K562 (cell line): ENCODE results near the gene FSCN2. TPM values are rescaled to one million over a fixed set of nuclear protein-coding genes. Genes with fewer than 3 reads are reported as not detected.
A peak's percentile ranks its signal among the peaks of the same experiment; 100 is the strongest.

Experiments used
- ATF7 ChIP-seq: fragments of 450-650 bp; IDR thresholded peaks from 2 replicates; pipeline ENCODE4 v1.7.1; 2014; ENCODE audit warnings: mild to moderate bottlenecking, moderate library complexity
- BHLHE40 ChIP-seq: IDR thresholded peaks from 2 replicates; pipeline ENCODE4 v1.6.1; 2011; ENCODE audit warnings: low read length, improper control_type of control experiment
- CBFA2T3 ChIP-seq: fragments of 450-650 bp; IDR thresholded peaks from 2 replicates; pipeline ENCODE4 v1.6.1; 2017
- CXXC5 ChIP-seq: fragments of 250-450 bp; sonication (Bioruptor Pico); IDR thresholded peaks from 2 replicates; pipeline ENCODE4 v1.8.0; 2022; ENCODE audit warnings: inconsistent platforms, mild to moderate bottlenecking, moderate library complexity
- FOS ChIP-seq: IDR thresholded peaks from 3 replicates; pipeline ENCODE4 v1.6.1; 2011; ENCODE audit not compliant: insufficient read length; ENCODE audit errors: extremely low read depth
- FOXK1 ChIP-seq: sonication (generic); formaldehyde crosslinking; IDR thresholded peaks from 2 replicates; pipeline ENCODE4 v1.8.0; 2022; ENCODE audit warnings: missing genetic modification reagents, mild to moderate bottlenecking, borderline replicate concordance
- ILK ChIP-seq: fragments of 450-650 bp; IDR thresholded peaks from 2 replicates; pipeline ENCODE4 v1.6.1; 2016; ENCODE audit warnings: missing genetic modification characterization, low read depth, mild to moderate bottlenecking, missing compliant biosample characterization, moderate library complexity, borderline replicate concordance
- MEIS2 ChIP-seq: fragments of 450-650 bp; IDR thresholded peaks from 2 replicates; pipeline ENCODE4 v1.6.1; 2014; ENCODE audit warnings: mild to moderate bottlenecking; ENCODE audit not compliant: partially characterized antibody
- MYC ChIP-seq, 2 experiments: fragments of 250-450 bp in 1 of 2; sonication (Bioruptor Pico) in 1 of 2; IDR thresholded peaks; 2 replicates each; pipeline versions ENCODE4 v1.5.1 to v1.6.1; 2012 to 2021; ENCODE audit warnings: low read depth in 2 of 2, borderline replicate concordance in 1 of 2, improper control_type of control experiment in 1 of 2, low read length in 1 of 2, mild to moderate bottlenecking in 1 of 2, moderate library complexity in 1 of 2
- NONO ChIP-seq, 2 experiments: fragments of 200-400 bp in 1 of 2; fragments of 450-650 bp in 1 of 2; formaldehyde crosslinking in 1 of 2; IDR thresholded peaks; 2 replicates each; pipeline ENCODE4 v1.6.1; 2017; ENCODE audit warnings: low read depth in 2 of 2, mild to moderate bottlenecking in 2 of 2, moderate library complexity in 2 of 2, low read length in 1 of 2
- RBBP5 ChIP-seq: fragments of 200-600 bp; sonication (generic); IDR thresholded peaks from 2 replicates; pipeline ENCODE4 v1.6.1; 2012; ENCODE audit warnings: borderline replicate concordance, mild to moderate bottlenecking, low read length, control low read depth, inconsistent platforms; ENCODE audit not compliant: insufficient read depth, poor library complexity, severe bottlenecking
- SMARCC2 ChIP-seq: fragments of 450-650 bp; IDR thresholded peaks from 2 replicates; pipeline ENCODE4 v1.6.1; 2017; ENCODE audit warnings: antibody characterized with exemption, moderate library complexity, mild to moderate bottlenecking, low read depth
- SRSF1 ChIP-seq: fragments of 200-400 bp; formaldehyde crosslinking; IDR thresholded peaks from 2 replicates; pipeline ENCODE4 v1.6.1; 2017; ENCODE audit warnings: mild to moderate bottlenecking, low read depth, low read length, moderate library complexity
- TEAD4 ChIP-seq, 2 experiments: sonication (generic) in 1 of 2; formaldehyde crosslinking in 1 of 2; IDR thresholded peaks; 2 replicates each; pipeline versions ENCODE4 v1.6.1 to v1.8.0; 2012 to 2022; ENCODE audit warnings: borderline replicate concordance in 1 of 2, inconsistent platforms in 1 of 2, low read length in 1 of 2, mild to moderate bottlenecking in 1 of 2, missing genetic modification reagents in 1 of 2
- TGIF2 ChIP-seq: sonication (generic); formaldehyde crosslinking; IDR thresholded peaks from 2 replicates; pipeline ENCODE4 v1.8.1; 2022; ENCODE audit warnings: mild to moderate bottlenecking, missing genetic modification reagents, moderate library complexity
- ZEB2 ChIP-seq: fragments of 450-650 bp; IDR thresholded peaks from 2 replicates; pipeline ENCODE4 v1.6.1; 2016
- ZFX ChIP-seq: sonication (generic); formaldehyde crosslinking; IDR thresholded peaks from 2 replicates; pipeline ENCODE4 v1.8.0; 2022; ENCODE audit warnings: mild to moderate bottlenecking, missing genetic modification reagents, moderate library complexity
- ZNF175 ChIP-seq: fragments of 200-800 bp; sonication (Bioruptor generic); IDR thresholded peaks from 2 replicates; pipeline ENCODE4 v1.6.1; 2016; ENCODE audit warnings: low read depth, mild to moderate bottlenecking, missing genetic modification characterization, missing compliant biosample characterization
- ZNF507 ChIP-seq: conservative IDR thresholded peaks from 2 replicates; pipeline ENCODE4 v1.6.1; 2017; ENCODE audit warnings: missing genetic modification characterization, missing compliant biosample characterization
- polyA plus RNA-seq, 8 experiments: library from polyadenylated mRNA; depleted of rRNA in 4 of 8; stranded (reverse) in 5 of 8; unstranded in 3 of 8; fragments of >200 nt; fragmentation: Nextera tagmentation in 2 of 8; fragmentation: Illumina TruSeq in 1 of 8; extraction: Ambion mirVana in 2 of 8; extraction: Trizol in 1 of 8; gene quantifications; 2 replicates each; pipeline versions ENCODE4 v1.2.1 to v1.2.3, GENCODE V29; 2011 to 2014; ENCODE audit warnings: inconsistent platforms in 1 of 8, missing spikeins in 1 of 8
- total RNA-seq, 7 experiments: library from RNA; depleted of rRNA in 6 of 7; stranded (reverse); fragments of >200 nt in 6 of 7; fragmentation: Illumina TruSeq in 2 of 7; extraction: Trizol in 2 of 7; gene quantifications; 2 replicates each; pipeline versions ENCODE4 v1.2.1 to v1.2.3, GENCODE V29; 2011 to 2021; ENCODE audit warnings: low replicate concordance in 1 of 7
- TF ChIP-seq, protein P1 (sequence below): fragments of 450-650 bp; IDR thresholded peaks from 2 replicates; pipeline ENCODE4 v1.6.1; 2016
- TF ChIP-seq, protein P2 (sequence below): sonication (generic); formaldehyde crosslinking; IDR thresholded peaks from 2 replicates; pipeline ENCODE4 v1.8.0; 2022; ENCODE audit warnings: mild to moderate bottlenecking, missing genetic modification reagents, borderline replicate concordance

FSCN2 gene
- total and polyA plus RNA-seq, 9 of the 15 experiments (the other 6 are each of a cell fraction or from before 2014, with no cell fraction given): 0.08 TPM; not detected in 8

DNA sequence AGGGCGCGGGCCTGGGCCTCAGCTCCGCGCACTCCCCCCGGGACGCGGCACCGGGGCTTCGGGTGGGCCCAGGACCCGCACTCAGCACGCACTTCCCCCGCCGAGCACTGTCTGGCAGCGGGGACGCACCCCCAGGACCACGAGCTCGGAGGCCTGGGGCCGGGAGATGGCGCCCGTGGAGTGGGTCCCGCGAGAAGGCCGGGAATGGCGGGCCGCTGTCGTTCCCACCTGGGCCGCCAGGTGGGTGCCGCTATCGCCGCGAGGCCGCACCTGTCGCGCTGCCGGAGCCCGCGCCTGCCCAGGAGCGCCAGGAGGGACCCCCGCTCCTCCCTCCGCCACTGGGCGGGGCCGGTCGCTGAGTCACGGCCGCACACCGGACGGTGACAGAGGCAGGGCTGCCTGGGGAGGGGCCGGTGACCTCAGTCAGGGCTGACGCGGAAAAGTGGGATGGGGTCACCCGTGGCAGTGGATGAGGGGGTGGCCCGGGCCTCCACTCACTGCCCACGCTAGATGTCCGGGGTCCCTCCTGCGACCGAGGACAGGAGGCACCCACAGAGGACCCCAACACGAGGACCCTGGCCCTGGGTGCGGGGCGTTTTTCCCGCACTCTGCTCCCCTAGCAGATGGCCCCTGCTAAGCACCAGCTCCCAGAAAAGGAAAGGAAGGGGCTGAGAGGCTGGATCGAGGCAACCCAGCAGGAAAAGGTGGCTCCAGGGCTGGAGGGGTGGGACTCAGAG lies 8.7 kb upstream of the FSCN2 start (continued):
- TF ChIP-seq ZEB2 (peak; percentile 95), CXXC5 (peak; percentile 70), MEIS2 (peak; percentile 48), RBBP5 (peak; percentile 60), TGIF2 (CRISPR knock-in tag) (peak; percentile 75; the same call in 1 of the 2 replicates), BHLHE40 (peak; percentile 43), ZNF507 (tag) (no peak), ATF7 (peak; percentile 77), ZFX (CRISPR knock-in tag) (peak; percentile 82), FOS (no peak), ILK (tag) (no peak), MYC (IDR thresholded peaks at IDR 0.05; ENCODE audit: low read depth, low read length) (peak; percentile 60), MYC (CRISPR knock-in tag; IDR thresholded peaks at IDR 0.05; ENCODE audit: borderline replicate concordance, low read depth) (no peak), FOXK1 (CRISPR knock-in tag) (0 out of 2 replicates have a peak, but pooled peaks have one; percentile 53), SRSF1 (0 out of 2 replicates have a peak, but pooled peaks have one; percentile 46), NONO (IDR thresholded peaks at IDR 0.05; ENCODE audit: low read depth in 2 of 2, low read length in 1 of 2) (peak in 1 of 2 experiments; percentile 20; a peak in 1 of 4 replicates), CBFA2T3 (peak; percentile 13; the same call in 1 of the 2 replicates), SMARCC2 (0 out of 2 replicates have a peak, but pooled peaks have one; percentile 29), ZNF175 (no peak), TEAD4 (IDR thresholded peaks at IDR 0.05; ENCODE audit: low read length) (no peak), TEAD4 (CRISPR knock-in tag; IDR thresholded peaks at IDR 0.05; ENCODE audit: borderline replicate concordance) (no peak)
- TF ChIP-seq, protein P1, sequence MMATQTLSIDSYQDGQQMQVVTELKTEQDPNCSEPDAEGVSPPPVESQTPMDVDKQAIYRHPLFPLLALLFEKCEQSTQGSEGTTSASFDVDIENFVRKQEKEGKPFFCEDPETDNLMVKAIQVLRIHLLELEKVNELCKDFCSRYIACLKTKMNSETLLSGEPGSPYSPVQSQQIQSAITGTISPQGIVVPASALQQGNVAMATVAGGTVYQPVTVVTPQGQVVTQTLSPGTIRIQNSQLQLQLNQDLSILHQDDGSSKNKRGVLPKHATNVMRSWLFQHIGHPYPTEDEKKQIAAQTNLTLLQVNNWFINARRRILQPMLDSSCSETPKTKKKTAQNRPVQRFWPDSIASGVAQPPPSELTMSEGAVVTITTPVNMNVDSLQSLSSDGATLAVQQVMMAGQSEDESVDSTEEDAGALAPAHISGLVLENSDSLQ: peak; percentile 48; the same call in 1 of the 2 replicates
- TF ChIP-seq, protein P2, sequence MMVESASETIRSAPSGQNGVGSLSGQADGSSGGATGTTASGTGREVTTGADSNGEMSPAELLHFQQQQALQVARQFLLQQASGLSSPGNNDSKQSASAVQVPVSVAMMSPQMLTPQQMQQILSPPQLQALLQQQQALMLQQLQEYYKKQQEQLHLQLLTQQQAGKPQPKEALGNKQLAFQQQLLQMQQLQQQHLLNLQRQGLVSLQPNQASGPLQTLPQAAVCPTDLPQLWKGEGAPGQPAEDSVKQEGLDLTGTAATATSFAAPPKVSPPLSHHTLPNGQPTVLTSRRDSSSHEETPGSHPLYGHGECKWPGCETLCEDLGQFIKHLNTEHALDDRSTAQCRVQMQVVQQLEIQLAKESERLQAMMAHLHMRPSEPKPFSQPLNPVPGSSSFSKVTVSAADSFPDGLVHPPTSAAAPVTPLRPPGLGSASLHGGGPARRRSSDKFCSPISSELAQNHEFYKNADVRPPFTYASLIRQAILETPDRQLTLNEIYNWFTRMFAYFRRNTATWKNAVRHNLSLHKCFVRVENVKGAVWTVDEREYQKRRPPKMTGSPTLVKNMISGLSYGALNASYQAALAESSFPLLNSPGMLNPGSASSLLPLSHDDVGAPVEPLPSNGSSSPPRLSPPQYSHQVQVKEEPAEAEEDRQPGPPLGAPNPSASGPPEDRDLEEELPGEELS (CRISPR knock-in tag): peak; percentile 58; the same call in 1 of the 2 replicates
